ENCODE data around the gene GRIK3.
"Not testable (repeated sequence)": the region's sequence is repeated elsewhere in the genome, so short reads cannot be mapped to it uniquely, and the experiment has no call there.

Gene GRIK3

DNA sequence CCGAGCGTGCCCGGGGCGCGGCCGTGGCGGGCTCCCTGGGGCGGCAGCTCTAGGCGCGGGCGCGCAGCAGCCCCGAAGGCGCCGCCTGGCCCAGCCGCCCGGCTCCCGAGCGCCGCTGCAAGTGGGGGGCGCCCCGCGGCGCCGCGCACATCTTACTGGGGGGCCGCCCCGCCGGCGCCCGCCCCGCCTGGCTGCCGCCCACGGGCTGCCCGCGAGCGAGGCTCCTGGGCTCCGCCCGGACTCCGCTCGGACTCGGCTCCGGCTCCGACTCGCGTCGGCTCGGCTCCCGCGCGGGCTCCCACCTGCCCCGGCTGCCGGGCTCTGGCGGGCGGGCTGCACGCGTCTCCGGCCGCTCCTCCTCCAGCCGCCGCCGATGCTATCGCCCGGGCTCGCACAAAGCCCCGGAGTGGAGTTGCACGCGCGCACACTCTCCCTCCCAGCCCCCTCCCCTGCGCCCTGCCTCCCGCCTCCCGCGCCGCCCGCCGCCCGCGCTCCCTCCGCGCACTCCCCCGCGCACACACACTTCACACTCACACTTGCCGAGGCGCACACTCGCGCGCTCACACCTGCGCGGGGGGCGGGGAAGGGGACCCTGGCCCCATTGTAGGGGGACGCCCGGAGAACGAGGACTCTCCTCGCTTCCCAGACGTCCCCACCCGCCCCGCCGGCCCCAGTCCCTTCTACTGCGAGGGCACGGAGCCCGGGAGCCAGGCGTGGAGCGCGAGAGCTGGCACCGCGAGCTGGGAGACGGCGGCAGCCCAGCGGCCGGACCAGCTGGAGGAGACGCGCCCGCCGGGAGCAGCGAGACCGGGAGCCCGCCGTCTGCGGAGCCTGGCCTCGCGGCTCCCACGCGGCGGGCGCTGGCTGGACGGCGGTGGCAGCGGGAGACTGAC is at the start of gene GRIK3:
Gene GRIK3, minus strand, starts transcription at position 395 of the 893 bp plus-strand sequence. CDS start 407 bp downstream, outside the sequence.
- Histone ChIP-seq H3K79me2 (ENCODE audit: control insufficient read depth, insufficient read depth, low read length, unreplicated experiment) (no peaks in the 10 kb centered on the region), H3K4me3 (ENCODE audit: low read depth, low read length) (no peak within 1 kb of the TSS), H3K4me1 (ENCODE audit: control insufficient read depth, insufficient read depth, low read length, unreplicated experiment) (no peaks in the 10 kb centered on the region), H2AFZ (ENCODE audit: low read length, unreplicated experiment) (no peak within 1 kb of the TSS), H3K27ac (ENCODE audit: low read depth, low read length) (no peak within 1 kb of the TSS), H3K27me3 (ENCODE audit: insufficient read depth, low read length) (peaks cover 93% of the 10 kb centered on the region), H3K36me3 (ENCODE audit: insufficient read depth, low read length) (no peaks in the 10 kb centered on the region)

DNA sequence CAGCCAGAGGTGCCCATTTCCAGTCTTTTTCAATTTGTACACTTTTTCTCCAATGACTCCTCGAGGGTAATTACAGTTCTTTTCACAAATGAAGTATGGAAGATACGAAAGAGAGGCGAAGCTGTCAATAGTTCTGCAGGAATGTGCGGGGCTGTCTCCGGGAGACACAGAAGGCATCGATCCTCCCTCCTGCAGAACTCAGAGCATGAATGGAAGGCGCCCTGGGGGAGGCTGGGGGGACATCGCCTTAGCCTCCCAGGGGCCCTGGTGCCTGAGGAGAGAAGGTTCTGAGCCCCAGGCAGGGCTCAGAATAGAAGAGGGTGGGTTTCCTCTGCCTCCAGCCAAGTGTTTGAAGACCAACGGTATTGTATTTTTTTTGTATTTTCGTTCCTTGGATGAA is 49.7 kb upstream of the GRIK3 start:
- no peaks in the 10 kb centered on the region for H3K4me1 ChIP-seq (ENCODE audit: control insufficient read depth, insufficient read depth, low read length, unreplicated experiment)
- H2AFZ ChIP-seq (ENCODE audit: low read length, unreplicated experiment) = no peak overlapping the region
- no peaks in the 10 kb centered on the region for H3K27me3 ChIP-seq (ENCODE audit: insufficient read depth, low read length)
- no peaks in the 10 kb centered on the region for H3K79me2 ChIP-seq (ENCODE audit: control insufficient read depth, insufficient read depth, low read length, unreplicated experiment)
- H3K36me3 ChIP-seq (ENCODE audit: insufficient read depth, low read length) = no peaks in the 10 kb centered on the region
- no peak overlapping the region for H3K4me3 ChIP-seq (ENCODE audit: low read depth, low read length)
- H3K27ac ChIP-seq (ENCODE audit: low read depth, low read length) = no peak overlapping the region

DNA sequence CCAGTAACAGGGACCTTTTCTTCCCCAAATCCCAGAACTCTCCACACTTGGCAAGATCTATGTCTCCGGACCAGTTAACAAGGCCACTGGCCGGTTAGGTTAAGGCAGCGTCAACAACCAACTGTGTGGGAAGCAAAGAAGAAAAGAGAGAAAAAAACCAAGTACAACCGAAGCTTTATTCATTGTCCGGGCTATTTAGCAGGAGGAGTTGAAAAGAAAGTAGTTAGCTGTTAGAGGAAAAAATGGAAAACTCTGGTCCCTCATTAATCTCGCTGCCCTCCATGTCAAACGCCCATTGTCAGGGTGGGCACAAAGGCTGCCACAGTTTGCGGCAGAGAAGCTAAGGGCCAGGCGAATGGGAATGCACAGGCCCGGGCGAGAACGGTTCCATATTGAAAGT is 49.3 kb upstream of the GRIK3 start:
- Histone ChIP-seq H3K27ac (ENCODE audit: low read depth, low read length) (no peak overlapping the region), H2AFZ (ENCODE audit: low read length, unreplicated experiment) (no peak overlapping the region), H3K79me2 (ENCODE audit: control insufficient read depth, insufficient read depth, low read length, unreplicated experiment) (no peaks in the 10 kb centered on the region), H3K4me3 (ENCODE audit: low read depth, low read length) (no peak overlapping the region), H3K27me3 (ENCODE audit: insufficient read depth, low read length) (no peaks in the 10 kb centered on the region), H3K4me1 (ENCODE audit: control insufficient read depth, insufficient read depth, low read length, unreplicated experiment) (no peaks in the 10 kb centered on the region), H3K36me3 (ENCODE audit: insufficient read depth, low read length) (no peaks in the 10 kb centered on the region)

GRCh38 chr1:37080296-37080986 is 46.1 kb upstream of the GRIK3 start:
- H3K27me3 ChIP-seq (ENCODE audit: insufficient read depth, low read length); H3K4me1 ChIP-seq (ENCODE audit: control insufficient read depth, insufficient read depth, low read length, unreplicated experiment); H3K27ac ChIP-seq (ENCODE audit: low read depth, low read length); H2AFZ ChIP-seq (ENCODE audit: low read length, unreplicated experiment); H3K4me3 ChIP-seq (ENCODE audit: low read depth, low read length); H3K36me3 ChIP-seq (ENCODE audit: insufficient read depth, low read length); H3K79me2 ChIP-seq (ENCODE audit: control insufficient read depth, insufficient read depth, low read length, unreplicated experiment): not testable (repeated sequence)

GRCh38 chr1:37078866-37079265 is 44.6 kb upstream of the GRIK3 start:
- no peaks in the 10 kb centered on the region for H3K79me2 ChIP-seq (ENCODE audit: control insufficient read depth, insufficient read depth, low read length, unreplicated experiment)
- H3K36me3 ChIP-seq (ENCODE audit: insufficient read depth, low read length) = no peaks in the 10 kb centered on the region
- H3K4me3 ChIP-seq (ENCODE audit: low read depth, low read length) = no peak overlapping the region
- H2AFZ ChIP-seq (ENCODE audit: low read length, unreplicated experiment) = no peak overlapping the region
- H3K27ac ChIP-seq (ENCODE audit: low read depth, low read length) = no peak overlapping the region
- H3K27me3 ChIP-seq (ENCODE audit: insufficient read depth, low read length) = no peaks in the 10 kb centered on the region
- H3K4me1 ChIP-seq (ENCODE audit: control insufficient read depth, insufficient read depth, low read length, unreplicated experiment) = no peaks in the 10 kb centered on the region

GRCh38 chr1:37076168-37076567 is 41.9 kb upstream of the GRIK3 start:
- Histone ChIP-seq H3K4me3 (ENCODE audit: low read depth, low read length) (no peak overlapping the region), H3K4me1 (ENCODE audit: control insufficient read depth, insufficient read depth, low read length, unreplicated experiment) (no peaks in the 10 kb centered on the region)

GRCh38 chr1:37073854-37074379 is 39.6 kb upstream of the GRIK3 start:
- H3K79me2 ChIP-seq (ENCODE audit: control insufficient read depth, insufficient read depth, low read length, unreplicated experiment) = no peaks in the 10 kb centered on the region
- H3K4me3 ChIP-seq (ENCODE audit: low read depth, low read length) = no peak overlapping the region
- H2AFZ ChIP-seq (ENCODE audit: low read length, unreplicated experiment) = no peak overlapping the region
- no peaks in the 10 kb centered on the region for H3K36me3 ChIP-seq (ENCODE audit: insufficient read depth, low read length)
- H3K27ac ChIP-seq (ENCODE audit: low read depth, low read length) = no peak overlapping the region
- H3K4me1 ChIP-seq (ENCODE audit: control insufficient read depth, insufficient read depth, low read length, unreplicated experiment) = no peaks in the 10 kb centered on the region
- no peaks in the 10 kb centered on the region for H3K27me3 ChIP-seq (ENCODE audit: insufficient read depth, low read length)

More at GRCh38 chr1:37076168-37076567, 41.9 kb upstream of the GRIK3 start:
- H2AFZ ChIP-seq (ENCODE audit: low read length, unreplicated experiment) = no peak overlapping the region
- H3K79me2 ChIP-seq (ENCODE audit: control insufficient read depth, insufficient read depth, low read length, unreplicated experiment) = no peaks in the 10 kb centered on the region
- no peak overlapping the region for H3K27ac ChIP-seq (ENCODE audit: low read depth, low read length)
- H3K27me3 ChIP-seq (ENCODE audit: insufficient read depth, low read length) = no peaks in the 10 kb centered on the region
- H3K36me3 ChIP-seq (ENCODE audit: insufficient read depth, low read length) = no peaks in the 10 kb centered on the region

- no peak overlapping the region for H3K4me3 ChIP-seq (ENCODE audit: low read depth, low read length)
- H3K27ac ChIP-seq (ENCODE audit: low read depth, low read length) = no peak overlapping the region
- H3K27me3 ChIP-seq (ENCODE audit: insufficient read depth, low read length) = no peaks in the 10 kb centered on the region
Measured at GRCh38 chr1:37073152-37073853, 39.0 kb upstream of the GRIK3 start.

DNA sequence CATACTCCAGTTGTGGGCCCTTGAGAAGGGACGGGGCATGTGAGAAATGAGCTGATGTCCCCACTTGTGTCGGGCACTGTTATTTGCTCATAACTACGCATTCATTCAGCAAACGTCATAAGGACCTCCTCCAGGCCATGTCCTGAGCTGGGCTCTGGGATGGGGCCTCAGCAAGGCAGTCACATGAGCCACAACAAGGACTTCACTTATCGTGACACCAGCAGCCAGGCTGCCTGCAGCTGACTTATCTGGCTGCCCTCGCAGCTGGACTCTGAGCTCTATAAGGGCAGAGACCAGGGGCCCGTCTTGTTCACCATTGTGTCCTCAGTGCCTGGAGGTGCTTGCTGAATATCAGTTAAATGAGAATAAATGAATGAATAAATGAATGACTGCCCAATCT is 37.5 kb upstream of the GRIK3 start:
- H3K36me3 ChIP-seq (ENCODE audit: insufficient read depth, low read length) = no peaks in the 10 kb centered on the region
- H3K27me3 ChIP-seq (ENCODE audit: insufficient read depth, low read length) = no peaks in the 10 kb centered on the region
- no peaks in the 10 kb centered on the region for H3K4me1 ChIP-seq (ENCODE audit: control insufficient read depth, insufficient read depth, low read length, unreplicated experiment)

More at GRCh38 chr1:37073152-37073853, 39.0 kb upstream of the GRIK3 start:
- H3K4me1 ChIP-seq (ENCODE audit: control insufficient read depth, insufficient read depth, low read length, unreplicated experiment) = no peaks in the 10 kb centered on the region
- H2AFZ ChIP-seq (ENCODE audit: low read length, unreplicated experiment) = no peak overlapping the region
- no peaks in the 10 kb centered on the region for H3K79me2 ChIP-seq (ENCODE audit: control insufficient read depth, insufficient read depth, low read length, unreplicated experiment)
- no peaks in the 10 kb centered on the region for H3K36me3 ChIP-seq (ENCODE audit: insufficient read depth, low read length)

DNA sequence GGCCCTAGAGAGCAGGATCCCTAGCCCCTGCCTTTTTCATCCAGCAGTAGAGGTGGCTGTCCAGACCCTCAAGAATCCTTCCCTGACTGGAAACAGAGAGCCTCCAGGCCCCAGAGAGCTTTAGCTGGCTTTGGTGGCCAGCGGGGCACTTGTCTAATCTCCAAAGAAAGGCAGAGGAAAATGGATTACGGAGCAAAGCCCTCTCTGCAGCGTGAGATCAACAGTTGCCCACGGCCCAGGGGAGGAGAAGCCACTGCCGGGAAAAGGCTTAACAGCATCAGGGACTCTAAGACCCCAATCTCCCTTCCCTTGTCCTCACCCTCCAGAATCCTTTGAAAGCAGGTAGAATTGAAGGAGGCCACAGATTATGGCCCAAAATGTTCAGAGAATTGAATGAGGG is 35.8 kb upstream of the GRIK3 start:
- H3K79me2 ChIP-seq (ENCODE audit: control insufficient read depth, insufficient read depth, low read length, unreplicated experiment) = no peaks in the 10 kb centered on the region
- H3K36me3 ChIP-seq (ENCODE audit: insufficient read depth, low read length) = no peaks in the 10 kb centered on the region
- H3K4me3 ChIP-seq (ENCODE audit: low read depth, low read length) = no peak overlapping the region
- H3K27ac ChIP-seq (ENCODE audit: low read depth, low read length) = no peak overlapping the region
- H3K4me1 ChIP-seq (ENCODE audit: control insufficient read depth, insufficient read depth, low read length, unreplicated experiment) = no peaks in the 10 kb centered on the region
- no peak overlapping the region for H2AFZ ChIP-seq (ENCODE audit: low read length, unreplicated experiment)
- H3K27me3 ChIP-seq (ENCODE audit: insufficient read depth, low read length) = no peaks in the 10 kb centered on the region

More for the DNA sequence above, 37.5 kb upstream of the GRIK3 start:
- Histone ChIP-seq H2AFZ (ENCODE audit: low read length, unreplicated experiment) (no peak overlapping the region), H3K4me3 (ENCODE audit: low read depth, low read length) (no peak overlapping the region), H3K27ac (ENCODE audit: low read depth, low read length) (no peak overlapping the region), H3K79me2 (ENCODE audit: control insufficient read depth, insufficient read depth, low read length, unreplicated experiment) (no peaks in the 10 kb centered on the region)
